WTC11 (cell line): ENCODE measurements around the gene ACTA2. TPM values are rescaled to one million over a fixed set of nuclear protein-coding genes. Genes with fewer than 3 reads are reported as not detected.

ENCODE experiments used
- ATAC-seq: fragments of 200-7000 bp; cut with Tn5 transposase; 2 replicates; pipeline ENCODE4 v1.10.0; 2021; ENCODE audit warnings: mild to moderate bottlenecking, moderate library complexity
- Bru-seq: library from RNA; stranded (reverse); fragments of 400-500 nt; gene quantifications from one replicate; lab custom pipeline; 2021; lab: Mats Ljungman, UMichigan
- CTCF ChIA-PET: fragments of 300-600 bp; sonication (Branson Sonifier 250); formaldehyde crosslinking; loops from one replicate; lab custom pipeline; 2021; ENCODE audit warnings: antibody characterized with exemption; lab: Charles Lee
- POLR2A ChIA-PET: fragments of 350-600 bp; sonication (Branson Sonifier 250); formaldehyde crosslinking; loops from one replicate; lab custom pipeline; 2021; ENCODE audit warnings: antibody characterized with exemption; lab: Charles Lee
- DNase-seq: peaks from one replicate; pipeline ENCODE4 v3.0.0; 2021; ENCODE audit warnings: low spot score
- H3K27ac Mint-ChIP-seq: 2 replicates; pipeline ENCODE4 v1.8.0; 2021; ENCODE audit warnings: mixed read lengths
- H3K27me3 Mint-ChIP-seq: 2 replicates; pipeline ENCODE4 v1.8.0; 2021; ENCODE audit warnings: low read depth, mild to moderate bottlenecking, moderate library complexity, mixed read lengths
- H3K36me3 Mint-ChIP-seq: 2 replicates; pipeline ENCODE4 v1.8.0; 2021; ENCODE audit warnings: mixed read lengths
- H3K4me1 Mint-ChIP-seq: 2 replicates; pipeline ENCODE4 v1.8.0; 2022; ENCODE audit warnings: mixed read lengths
- H3K4me3 Mint-ChIP-seq: 2 replicates; pipeline ENCODE4 v1.8.0; 2021; ENCODE audit warnings: mild to moderate bottlenecking, moderate library complexity, mixed read lengths
- H3K9me3 Mint-ChIP-seq: 2 replicates; pipeline ENCODE4 v1.8.0; 2021; ENCODE audit warnings: mixed read lengths
- ELF4 ChIP-seq: sonication (generic); formaldehyde crosslinking; IDR thresholded peaks from 2 replicates; pipeline ENCODE4 v1.8.1; 2022; ENCODE audit warnings: low read depth, mild to moderate bottlenecking, moderate library complexity, missing genetic modification reagents
- ESRRA ChIP-seq: sonication (generic); formaldehyde crosslinking; IDR thresholded peaks from 2 replicates; pipeline ENCODE4 v1.8.1; 2022; ENCODE audit warnings: mild to moderate bottlenecking, missing genetic modification reagents, borderline replicate concordance
- ETV6 ChIP-seq: sonication (generic); formaldehyde crosslinking; IDR thresholded peaks from 2 replicates; pipeline ENCODE4 v1.8.1; 2022; ENCODE audit warnings: mild to moderate bottlenecking, missing genetic modification reagents
- FOXP1 ChIP-seq: sonication (generic); formaldehyde crosslinking; IDR thresholded peaks from 2 replicates; pipeline ENCODE4 v1.8.0; 2022; ENCODE audit warnings: missing genetic modification reagents, mild to moderate bottlenecking, moderate library complexity, borderline replicate concordance
- HMGA2 ChIP-seq: fragments of 250-450 bp; sonication (Bioruptor Pico); IDR thresholded peaks from 2 replicates; pipeline ENCODE4 v1.4.0; 2021; ENCODE audit warnings: mild to moderate bottlenecking, moderate library complexity
- NR1H2 ChIP-seq: sonication (generic); formaldehyde crosslinking; IDR thresholded peaks from 2 replicates; pipeline ENCODE4 v1.9.0; 2021; ENCODE audit warnings: mild to moderate bottlenecking, moderate library complexity, missing genetic modification reagents
- NR2C2 ChIP-seq: sonication (generic); formaldehyde crosslinking; IDR thresholded peaks from 2 replicates; pipeline ENCODE4 v1.8.0; 2022; ENCODE audit warnings: mild to moderate bottlenecking, missing genetic modification reagents
- NR3C1 ChIP-seq: sonication (generic); formaldehyde crosslinking; conservative IDR thresholded peaks from 2 replicates; pipeline ENCODE4 v1.8.1; 2023; ENCODE audit warnings: low read depth, mild to moderate bottlenecking, missing genetic modification reagents
- TP53 ChIP-seq: sonication (generic); formaldehyde crosslinking; IDR thresholded peaks from 2 replicates; pipeline ENCODE4 v1.8.1; 2023; ENCODE audit warnings: mild to moderate bottlenecking, missing genetic modification reagents
- ZNF138 ChIP-seq: sonication (generic); formaldehyde crosslinking; conservative IDR thresholded peaks from 2 replicates; pipeline ENCODE4 v1.8.1; 2022; ENCODE audit warnings: mild to moderate bottlenecking, moderate library complexity, missing genetic modification reagents
- ZNF219 ChIP-seq: sonication (generic); formaldehyde crosslinking; IDR thresholded peaks from 2 replicates; pipeline ENCODE4 v1.8.0; 2023; ENCODE audit warnings: missing genetic modification reagents, mild to moderate bottlenecking, borderline replicate concordance
- ZNF232 ChIP-seq: sonication (generic); formaldehyde crosslinking; IDR thresholded peaks from 2 replicates; pipeline ENCODE4 v1.8.0; 2022; ENCODE audit warnings: mild to moderate bottlenecking, missing genetic modification reagents
- ZNF416 ChIP-seq: fragments of 250-450 bp; sonication (Bioruptor Pico); IDR thresholded peaks from 2 replicates; pipeline ENCODE4 v1.9.0; 2021; ENCODE audit warnings: mild to moderate bottlenecking, inconsistent platforms
- long read RNA-seq, 3 experiments: library from RNA in 1 of 3; library from capped mRNA in 1 of 3; library from polyadenylated mRNA in 1 of 3; unstranded in 2 of 3; stranded (forward) in 1 of 3; transcript quantifications; one replicate each; pipeline ENCODE4 v2.0.0, GENCODE V29; 2021
- total RNA-seq: library from RNA; stranded (reverse); gene quantifications from 3 replicates; pipeline ENCODE4 v1.2.3, GENCODE V29; 2021
- TF ChIP-seq, protein P1 (sequence below): fragments of 200-600 bp; IDR thresholded peaks from 2 replicates; pipeline ENCODE4 v1.8.0; 2022; ENCODE audit warnings: antibody characterized with exemption
- TF ChIP-seq, protein P2 (sequence below): sonication (generic); formaldehyde crosslinking; IDR thresholded peaks from 2 replicates; pipeline ENCODE4 v1.8.1; 2023; ENCODE audit warnings: mild to moderate bottlenecking, moderate library complexity, missing genetic modification reagents
- TF ChIP-seq, protein P3 (sequence below): sonication (generic); formaldehyde crosslinking; conservative IDR thresholded peaks from 2 replicates; pipeline ENCODE4 v1.8.1; 2022; ENCODE audit warnings: mild to moderate bottlenecking, missing genetic modification reagents
- TF ChIP-seq, protein P4 (sequence below): sonication (generic); formaldehyde crosslinking; IDR thresholded peaks from 2 replicates; pipeline ENCODE4 v1.8.1; 2022; ENCODE audit warnings: mild to moderate bottlenecking, missing genetic modification reagents, moderate library complexity, borderline replicate concordance
- TF ChIP-seq, protein P5 (sequence below): sonication (generic); formaldehyde crosslinking; IDR thresholded peaks from 2 replicates; pipeline ENCODE4 v1.8.1; 2023; ENCODE audit warnings: mild to moderate bottlenecking, missing genetic modification reagents, moderate library complexity
- TF ChIP-seq, protein P6 (sequence below): fragments of 250-450 bp; sonication (Bioruptor Pico); IDR thresholded peaks from 2 replicates; pipeline ENCODE4 v1.9.0; 2021; ENCODE audit warnings: mild to moderate bottlenecking

The ACTA2 gene
- total RNA-seq (4.4 to 7.3 TPM (median 5.3 TPM) in 3 replicates), Bru-seq, nascent RNA (percentile 22 among the genes with signal in this experiment)
- long read RNA-seq, experiment 1, partial matches to known transcripts = 0 of 1 reads
- long read RNA-seq, experiment 1, other reads (novel, unspliced or antisense) = 1 of 1 reads
- long read RNA-seq, experiment 2, partial matches to known transcripts = 0 of 2 reads
- long read RNA-seq, experiment 2, other reads (novel, unspliced or antisense) = 2 of 2 reads
- long read RNA-seq, experiment 3, partial matches to known transcripts = 0 of 1 reads
- long read RNA-seq, experiment 3, other reads (novel, unspliced or antisense) = 1 of 1 reads

DNA sequence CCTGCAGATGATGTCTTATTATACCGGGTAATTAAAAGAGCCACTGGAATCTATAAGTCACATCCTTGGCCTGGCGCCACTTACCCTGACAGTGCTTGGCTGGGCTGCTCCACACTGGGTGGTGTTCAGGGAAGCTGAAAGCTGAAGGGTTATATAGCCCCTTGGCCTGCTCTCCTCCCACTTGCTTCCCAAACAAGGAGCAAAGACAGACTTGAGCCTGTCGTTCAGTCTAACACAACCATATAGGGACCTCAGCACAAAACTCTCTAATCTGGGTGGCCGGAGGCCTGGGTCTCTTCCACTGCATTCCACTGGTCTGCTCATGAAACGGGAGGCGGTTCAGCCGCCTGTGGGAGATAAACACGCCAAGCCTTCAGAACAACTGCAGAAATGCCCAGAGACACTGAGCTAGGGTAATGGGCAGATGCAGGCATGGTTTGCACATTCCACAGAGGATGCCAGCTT lies at the start of gene ACTA2:
Gene ACTA2 (minus strand): TSS at position 127 of the 465 bp plus-strand sequence. CDS start 3,843 bp downstream, outside the sequence.
- no peaks in the 10 kb centered on the region for H3K27me3 Mint-ChIP-seq
- POLR2A ChIA-PET = interaction anchor here (0.5 kb wide), 1 partner anchor 22 kb away, joined by 3 read pairs; no protein-coding TSS in a partner anchor
- no peaks in the 10 kb centered on the region for H3K9me3 Mint-ChIP-seq
- DNase-seq = no peak
- TF ChIP-seq ELF4 (CRISPR knock-in tag) (no peak), NR2C2 (CRISPR knock-in tag) (no peak), FOXP1 (CRISPR knock-in tag) (no peak)
- TF ChIP-seq, protein P1, sequence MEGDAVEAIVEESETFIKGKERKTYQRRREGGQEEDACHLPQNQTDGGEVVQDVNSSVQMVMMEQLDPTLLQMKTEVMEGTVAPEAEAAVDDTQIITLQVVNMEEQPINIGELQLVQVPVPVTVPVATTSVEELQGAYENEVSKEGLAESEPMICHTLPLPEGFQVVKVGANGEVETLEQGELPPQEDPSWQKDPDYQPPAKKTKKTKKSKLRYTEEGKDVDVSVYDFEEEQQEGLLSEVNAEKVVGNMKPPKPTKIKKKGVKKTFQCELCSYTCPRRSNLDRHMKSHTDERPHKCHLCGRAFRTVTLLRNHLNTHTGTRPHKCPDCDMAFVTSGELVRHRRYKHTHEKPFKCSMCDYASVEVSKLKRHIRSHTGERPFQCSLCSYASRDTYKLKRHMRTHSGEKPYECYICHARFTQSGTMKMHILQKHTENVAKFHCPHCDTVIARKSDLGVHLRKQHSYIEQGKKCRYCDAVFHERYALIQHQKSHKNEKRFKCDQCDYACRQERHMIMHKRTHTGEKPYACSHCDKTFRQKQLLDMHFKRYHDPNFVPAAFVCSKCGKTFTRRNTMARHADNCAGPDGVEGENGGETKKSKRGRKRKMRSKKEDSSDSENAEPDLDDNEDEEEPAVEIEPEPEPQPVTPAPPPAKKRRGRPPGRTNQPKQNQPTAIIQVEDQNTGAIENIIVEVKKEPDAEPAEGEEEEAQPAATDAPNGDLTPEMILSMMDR = no peak
- peaks cover 13% of the 10 kb centered on the region for H3K4me1 Mint-ChIP-seq
- no peak within 1 kb of the TSS for H3K27ac Mint-ChIP-seq
- no peak within 1 kb of the TSS for H3K4me3 Mint-ChIP-seq
- CTCF ChIA-PET = interaction anchor here (1.8 kb wide), 1 partner anchor 18 kb away, joined by 5 read pairs; no protein-coding TSS in a partner anchor
- no peak for ATAC-seq
- H3K36me3 Mint-ChIP-seq = no peaks in the 10 kb centered on the region

DNA sequence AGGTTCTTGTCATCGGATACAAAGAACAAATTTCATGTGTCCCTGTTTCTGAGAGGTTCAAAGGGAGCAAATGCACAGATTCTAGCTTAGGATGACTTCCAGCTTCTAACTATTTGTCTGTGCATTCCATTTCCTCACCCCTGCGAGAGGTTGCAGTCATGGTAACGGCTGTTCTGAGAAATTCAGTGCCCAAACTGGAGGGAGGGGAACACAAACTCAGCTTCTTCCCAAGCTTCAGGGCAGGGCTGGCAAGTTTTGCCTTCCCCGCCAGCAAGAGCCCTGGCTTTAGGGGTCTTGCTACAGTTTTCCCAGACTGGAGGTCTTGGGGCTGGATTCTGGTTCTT lies 49.1 kb upstream of the ACTA2 start:
- H3K4me3 Mint-ChIP-seq = no peak overlapping the region

More for the DNA sequence above, 49.1 kb upstream of the ACTA2 start:
- Mint-ChIP-seq H3K9me3 (no peaks in the 10 kb centered on the region), H3K27ac (no peak overlapping the region), H3K36me3 (no peaks in the 10 kb centered on the region), H3K4me1 (peaks cover 8% of the 10 kb centered on the region; the same call in 1 of the 2 replicates), H3K27me3 (no peaks in the 10 kb centered on the region)
- ATAC-seq (no peak; the same call in 1 of the 2 replicates), DNase-seq (no peak)
- POLR2A ChIA-PET = interaction anchor here (0.6 kb wide), 1 partner anchor 43 kb away, joined by 3 read pairs; no protein-coding TSS in a partner anchor
- CTCF ChIA-PET = interaction anchor here (0.7 kb wide), 1 partner anchor 156 kb away, joined by 3 read pairs; no protein-coding TSS in a partner anchor
- TF ChIP-seq ESRRA (CRISPR knock-in tag) = no peak
- TF ChIP-seq ETV6 (CRISPR knock-in tag) = no peak
- TF ChIP-seq NR1H2 (CRISPR knock-in tag) = no peak
- TF ChIP-seq, protein P2, sequence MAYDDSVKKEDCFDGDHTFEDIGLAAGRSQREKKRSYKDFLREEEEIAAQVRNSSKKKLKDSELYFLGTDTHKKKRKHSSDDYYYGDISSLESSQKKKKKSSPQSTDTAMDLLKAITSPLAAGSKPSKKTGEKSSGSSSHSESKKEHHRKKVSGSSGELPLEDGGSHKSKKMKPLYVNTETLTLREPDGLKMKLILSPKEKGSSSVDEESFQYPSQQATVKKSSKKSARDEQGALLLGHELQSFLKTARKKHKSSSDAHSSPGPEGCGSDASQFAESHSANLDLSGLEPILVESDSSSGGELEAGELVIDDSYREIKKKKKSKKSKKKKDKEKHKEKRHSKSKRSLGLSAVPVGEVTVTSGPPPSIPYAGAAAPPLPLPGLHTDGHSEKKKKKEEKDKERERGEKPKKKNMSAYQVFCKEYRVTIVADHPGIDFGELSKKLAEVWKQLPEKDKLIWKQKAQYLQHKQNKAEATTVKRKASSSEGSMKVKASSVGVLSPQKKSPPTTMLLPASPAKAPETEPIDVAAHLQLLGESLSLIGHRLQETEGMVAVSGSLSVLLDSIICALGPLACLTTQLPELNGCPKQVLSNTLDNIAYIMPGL (CRISPR knock-in tag) = no peak
- TF ChIP-seq, protein P3, sequence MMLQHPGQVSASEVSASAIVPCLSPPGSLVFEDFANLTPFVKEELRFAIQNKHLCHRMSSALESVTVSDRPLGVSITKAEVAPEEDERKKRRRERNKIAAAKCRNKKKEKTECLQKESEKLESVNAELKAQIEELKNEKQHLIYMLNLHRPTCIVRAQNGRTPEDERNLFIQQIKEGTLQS = no peak
- no peak for TF ChIP-seq NR3C1 (CRISPR knock-in tag)
- TF ChIP-seq ZNF416 (CRISPR knock-in tag) = no peak
- TF ChIP-seq, protein P4, sequence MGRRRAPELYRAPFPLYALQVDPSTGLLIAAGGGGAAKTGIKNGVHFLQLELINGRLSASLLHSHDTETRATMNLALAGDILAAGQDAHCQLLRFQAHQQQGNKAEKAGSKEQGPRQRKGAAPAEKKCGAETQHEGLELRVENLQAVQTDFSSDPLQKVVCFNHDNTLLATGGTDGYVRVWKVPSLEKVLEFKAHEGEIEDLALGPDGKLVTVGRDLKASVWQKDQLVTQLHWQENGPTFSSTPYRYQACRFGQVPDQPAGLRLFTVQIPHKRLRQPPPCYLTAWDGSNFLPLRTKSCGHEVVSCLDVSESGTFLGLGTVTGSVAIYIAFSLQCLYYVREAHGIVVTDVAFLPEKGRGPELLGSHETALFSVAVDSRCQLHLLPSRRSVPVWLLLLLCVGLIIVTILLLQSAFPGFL (CRISPR knock-in tag) = no peak
- no peak for TF ChIP-seq TP53 (CRISPR knock-in tag)
- no peak for TF ChIP-seq HMGA2 (CRISPR knock-in tag)
- no peak for TF ChIP-seq ZNF138
- TF ChIP-seq ZNF232 (CRISPR knock-in tag) = no peak
- TF ChIP-seq ZNF219 (CRISPR knock-in tag) = no peak
- TF ChIP-seq, protein P5, sequence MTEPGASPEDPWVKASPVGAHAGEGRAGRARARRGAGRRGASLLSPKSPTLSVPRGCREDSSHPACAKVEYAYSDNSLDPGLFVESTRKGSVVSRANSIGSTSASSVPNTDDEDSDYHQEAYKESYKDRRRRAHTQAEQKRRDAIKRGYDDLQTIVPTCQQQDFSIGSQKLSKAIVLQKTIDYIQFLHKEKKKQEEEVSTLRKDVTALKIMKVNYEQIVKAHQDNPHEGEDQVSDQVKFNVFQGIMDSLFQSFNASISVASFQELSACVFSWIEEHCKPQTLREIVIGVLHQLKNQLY (CRISPR knock-in tag) = no peak
- TF ChIP-seq, protein P6, sequence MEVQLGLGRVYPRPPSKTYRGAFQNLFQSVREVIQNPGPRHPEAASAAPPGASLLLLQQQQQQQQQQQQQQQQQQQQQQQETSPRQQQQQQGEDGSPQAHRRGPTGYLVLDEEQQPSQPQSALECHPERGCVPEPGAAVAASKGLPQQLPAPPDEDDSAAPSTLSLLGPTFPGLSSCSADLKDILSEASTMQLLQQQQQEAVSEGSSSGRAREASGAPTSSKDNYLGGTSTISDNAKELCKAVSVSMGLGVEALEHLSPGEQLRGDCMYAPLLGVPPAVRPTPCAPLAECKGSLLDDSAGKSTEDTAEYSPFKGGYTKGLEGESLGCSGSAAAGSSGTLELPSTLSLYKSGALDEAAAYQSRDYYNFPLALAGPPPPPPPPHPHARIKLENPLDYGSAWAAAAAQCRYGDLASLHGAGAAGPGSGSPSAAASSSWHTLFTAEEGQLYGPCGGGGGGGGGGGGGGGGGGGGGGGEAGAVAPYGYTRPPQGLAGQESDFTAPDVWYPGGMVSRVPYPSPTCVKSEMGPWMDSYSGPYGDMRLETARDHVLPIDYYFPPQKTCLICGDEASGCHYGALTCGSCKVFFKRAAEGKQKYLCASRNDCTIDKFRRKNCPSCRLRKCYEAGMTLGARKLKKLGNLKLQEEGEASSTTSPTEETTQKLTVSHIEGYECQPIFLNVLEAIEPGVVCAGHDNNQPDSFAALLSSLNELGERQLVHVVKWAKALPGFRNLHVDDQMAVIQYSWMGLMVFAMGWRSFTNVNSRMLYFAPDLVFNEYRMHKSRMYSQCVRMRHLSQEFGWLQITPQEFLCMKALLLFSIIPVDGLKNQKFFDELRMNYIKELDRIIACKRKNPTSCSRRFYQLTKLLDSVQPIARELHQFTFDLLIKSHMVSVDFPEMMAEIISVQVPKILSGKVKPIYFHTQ (CRISPR knock-in tag) = no peak
- no peak for TF ChIP-seq FOXP1 (CRISPR knock-in tag)
